Mammary epithelial cell (primary cell): ENCODE results near the gene GAB1.

ENCODE experiments used
- CTCF ChIP-seq, 2 donors: IDR thresholded peaks in 1 of 2; conservative IDR thresholded peaks in 1 of 2; 2 replicates each; pipeline ENCODE4 v1.5.1; 2011 to 2012; ENCODE audit warnings: inconsistent platforms in 2 of 2, low read length in 2 of 2, mild to moderate bottlenecking in 2 of 2, control low read depth in 1 of 2, low read depth in 1 of 2; ENCODE audit not compliant: insufficient read depth in 1 of 2; ENCODE audit errors: extremely low read depth in 1 of 2
- EZH2 ChIP-seq: IDR thresholded peaks from 2 replicates; pipeline ENCODE4 v1.6.1; 2012; ENCODE audit warnings: low read length, inconsistent platforms, borderline replicate concordance

- TF ChIP-seq CTCF (conservative IDR thresholded peaks at IDR 0.05 in 1 of 2, IDR thresholded peaks at IDR 0.05 in 1 of 2; ENCODE audit: extremely low read depth in 1 of 2, insufficient read depth in 1 of 2, low read depth in 1 of 2, low read length in 2 of 2) (no peak), EZH2 (no peak)
These were observed 102.0 kb downstream of the GAB1 start for GRCh38 chr4:143438710-143439109.
